ENCODE data around the gene ATG2A. TPM values are rescaled to one million over a fixed set of nuclear protein-coding genes. Genes with fewer than 3 reads are reported as not detected.

Gene ATG2A
- total RNA-seq, 5 donors from 2014 or later (not counting 1 experiment from before 2014, with no cell fraction given) = 50.9 to 165 (median 55.4) TPM

- CTCF ChIA-PET = interaction anchor here in 1 of 2 donors (0.5 to 1.3 kb wide), 5 partner anchors 9 to 90 kb away, joined by 3 to 5 read pairs (median 3); no protein-coding TSS in a partner anchor
- H3K36me3 ChIP-seq (ENCODE audit: control insufficient read depth in 2 of 2, extremely low read depth in 1 of 2, insufficient read depth in 1 of 2, low read length in 1 of 2) = peaks cover 14 to 21% of the 10 kb centered on the region in 2 donors
- Mint-ChIP-seq H3K9me3 (no peaks in the 10 kb centered on the region), H3K4me3 (peak overlapping the region; percentile 99), H3K27ac (peak overlapping the region; percentile 92 to 97), H3K27me3 (no peaks in the 10 kb centered on the region), H3K36me3 (peaks cover 33% of the 10 kb centered on the region), H3K4me1 (peaks cover 55 to 67% (median 63%) of the 10 kb centered on the region in 3 donors)
- POLR2A ChIA-PET = interaction anchor here (0.5 to 1.3 kb wide), 9 partner anchors 9 to 677 kb away, joined by 3 to 8 read pairs (median 4); partner anchors contain the start of gene SF1 (in 1 of the 2)
- H3K4me3 ChIP-seq (ENCODE audit: control insufficient read depth in 1 of 2, extremely low read depth in 1 of 2, low read length in 1 of 2) = peak overlapping the region; percentile 95 to 99
- peak overlapping the region; percentile 67 for H3K27ac ChIP-seq (ENCODE audit: low read length)
- DNase-seq = peak in 1 of 35 experiments; percentile 37
- H3K4me1 ChIP-seq (ENCODE audit: control insufficient read depth in 1 of 2, extremely low read depth in 1 of 2, insufficient read depth in 2 of 2, low read length in 2 of 2) = peaks cover 31 to 71% of the 10 kb centered on the region in 2 experiments
- peak; percentile 16 to 34 (median 28) for ATAC-seq (replicated peaks in 1 of 4)
- 0% methylated on average over 21 of the region's 21 CpGs for WGBS (ENCODE audit: insufficient coverage)
- H3K9me3 ChIP-seq = no peaks in the 10 kb centered on the region
- no peaks in the 10 kb centered on the region for H3K27me3 ChIP-seq (replicated peaks in 1 of 2; ENCODE audit: control insufficient read depth in 2 of 2, extremely low read depth in 1 of 2, insufficient read depth in 2 of 2, low read length in 1 of 2)
These were observed 38.9 kb downstream of the ATG2A start for GRCh38 chr11:64878223-64878493.

DNA sequence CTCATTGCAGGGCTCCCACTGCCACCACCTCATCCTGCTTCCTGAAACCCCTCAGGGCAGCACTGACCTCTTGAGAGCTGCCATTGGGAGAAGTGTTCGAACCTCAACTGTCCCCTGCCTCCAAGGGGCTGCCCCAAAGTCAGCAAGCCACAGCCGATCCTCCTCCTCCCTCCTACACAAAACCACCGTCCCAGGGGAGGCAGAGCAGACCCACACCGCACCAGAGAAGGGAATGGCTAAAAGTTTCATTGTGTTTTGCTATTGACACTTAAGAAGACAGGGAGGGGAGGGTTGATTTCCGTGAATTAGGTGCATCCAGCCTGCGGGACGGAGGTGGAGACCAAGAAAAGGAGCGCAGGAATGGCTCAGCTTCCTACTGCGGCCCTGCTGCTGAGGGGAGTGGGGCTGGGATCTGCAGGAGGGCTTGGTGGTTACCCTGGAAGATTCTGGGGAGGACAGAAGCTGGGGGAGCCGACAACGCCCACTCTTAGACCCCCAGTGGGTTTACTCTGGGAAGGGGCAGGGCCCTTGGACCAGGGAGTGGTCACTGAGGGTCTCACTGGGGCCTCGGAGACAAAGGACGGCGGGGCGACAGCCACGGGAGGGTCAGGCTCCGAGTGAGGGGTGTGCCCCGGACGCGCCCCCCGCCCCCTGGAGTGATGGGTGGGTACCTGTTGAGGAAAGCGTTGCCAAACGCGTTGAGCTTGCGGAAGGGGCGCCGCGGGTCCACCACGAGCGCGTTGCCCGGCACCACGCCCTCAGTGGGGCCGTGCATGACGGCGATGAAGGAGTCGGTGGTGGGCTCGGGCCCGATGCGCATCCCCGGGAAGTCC is 39.4 kb downstream of the ATG2A start:
- ChIA-PET POLR2A (interaction anchor here (0.5 to 1.3 kb wide), 9 partner anchors 9 to 99 kb away, joined by 3 to 8 read pairs (median 4); partner anchors contain the start of gene SF1 (in 2 of the 2)), CTCF (interaction anchor here in 1 of 2 donors (1.0 to 1.6 kb wide), 4 partner anchors 9 to 30 kb away, joined by 3 to 6 read pairs (median 3); no protein-coding TSS in a partner anchor)
- Histone ChIP-seq H3K27ac (ENCODE audit: low read length) (peak overlapping the region; percentile 67), H3K36me3 (ENCODE audit: control insufficient read depth in 2 of 2, extremely low read depth in 1 of 2, insufficient read depth in 1 of 2, low read length in 1 of 2) (peaks cover 14 to 26% of the 10 kb centered on the region in 2 donors), H3K4me1 (ENCODE audit: control insufficient read depth in 1 of 2, extremely low read depth in 1 of 2, insufficient read depth in 2 of 2, low read length in 2 of 2) (peaks cover 36 to 76% of the 10 kb centered on the region in 2 experiments), H3K27me3 (replicated peaks in 1 of 2; ENCODE audit: control insufficient read depth in 2 of 2, extremely low read depth in 1 of 2, insufficient read depth in 2 of 2, low read length in 1 of 2) (no peaks in the 10 kb centered on the region), H3K9me3 (no peaks in the 10 kb centered on the region), H3K4me3 (ENCODE audit: control insufficient read depth in 1 of 2, extremely low read depth in 1 of 2, low read length in 1 of 2) (peak overlapping the region; percentile 95 to 99)
- under 1% methylated on average over 31 of the region's 41 CpGs for WGBS (ENCODE audit: insufficient coverage)
- peak in 1 of 35 experiments; percentile 13 for DNase-seq
- peak in 3 of 4 experiments; percentile 1 to 5 (median 5) for ATAC-seq (replicated peaks in 1 of 4)
- H3K27ac Mint-ChIP-seq = peak overlapping the region; percentile 92 to 97
- H3K36me3 Mint-ChIP-seq = peaks cover 38% of the 10 kb centered on the region
- H3K9me3 Mint-ChIP-seq = no peaks in the 10 kb centered on the region
- no peaks in the 10 kb centered on the region for H3K27me3 Mint-ChIP-seq
- H3K4me3 Mint-ChIP-seq = peak overlapping the region; percentile 99
- H3K4me1 Mint-ChIP-seq = peaks cover 60 to 73% (median 67%) of the 10 kb centered on the region in 3 donors

DNA sequence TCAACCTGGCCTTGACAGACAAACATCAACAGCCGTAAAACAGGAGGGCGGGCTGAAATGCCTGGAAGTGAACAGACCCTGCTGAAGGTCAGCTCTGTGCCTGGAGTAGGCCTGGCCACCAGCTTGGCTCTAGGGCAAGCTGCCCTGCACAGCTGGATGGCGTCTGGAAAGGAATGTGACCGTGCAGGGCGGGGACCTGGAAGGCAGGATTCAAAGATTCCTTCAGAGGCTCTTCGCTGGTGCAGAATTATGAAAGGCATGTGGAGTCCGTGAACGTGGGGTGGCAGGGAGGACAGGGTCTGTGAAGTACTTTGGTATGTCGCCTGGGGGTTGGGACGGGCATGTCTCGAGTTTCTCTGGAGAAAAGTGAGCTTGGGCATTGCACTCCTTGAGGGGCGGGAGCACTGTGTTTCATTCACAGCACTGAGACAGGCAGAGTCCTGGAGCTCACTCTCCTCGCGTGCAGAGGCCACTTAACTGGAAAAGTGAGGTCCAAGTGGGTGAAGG is 40.1 kb downstream of the ATG2A start:
- Mint-ChIP-seq H3K4me1 (peaks cover 67 to 75% (median 74%) of the 10 kb centered on the region in 3 donors), H3K4me3 (peak overlapping the region; percentile 99), H3K27me3 (no peaks in the 10 kb centered on the region), H3K9me3 (no peaks in the 10 kb centered on the region), H3K27ac (peak overlapping the region; percentile 92 to 97), H3K36me3 (peaks cover 39% of the 10 kb centered on the region)
- Histone ChIP-seq H3K36me3 (ENCODE audit: control insufficient read depth in 2 of 2, extremely low read depth in 1 of 2, insufficient read depth in 1 of 2, low read length in 1 of 2) (peaks cover 14 to 34% of the 10 kb centered on the region in 2 donors), H3K27ac (ENCODE audit: low read length) (peak overlapping the region; percentile 67), H3K4me3 (ENCODE audit: control insufficient read depth in 1 of 2, extremely low read depth in 1 of 2, low read length in 1 of 2) (peak overlapping the region; percentile 95 to 99), H3K27me3 (replicated peaks in 1 of 2; ENCODE audit: control insufficient read depth in 2 of 2, extremely low read depth in 1 of 2, insufficient read depth in 2 of 2, low read length in 1 of 2) (no peaks in the 10 kb centered on the region), H3K9me3 (no peaks in the 10 kb centered on the region), H3K4me1 (ENCODE audit: control insufficient read depth in 1 of 2, extremely low read depth in 1 of 2, insufficient read depth in 2 of 2, low read length in 2 of 2) (peaks cover 38 to 83% of the 10 kb centered on the region in 2 experiments)
- DNase-seq = no peak
- 9% methylated on average over 14 of the region's 14 CpGs for WGBS (ENCODE audit: insufficient coverage)
- CTCF ChIA-PET = interaction anchor here in 1 of 2 donors (1.5 to 1.6 kb wide), 2 partner anchors 18 to 29 kb away, joined by 3 to 6 read pairs; no protein-coding TSS in a partner anchor
- POLR2A ChIA-PET = interaction anchor here (0.9 to 1.3 kb wide), 3 partner anchors 14 to 98 kb away, joined by 3 to 5 read pairs (median 4); partner anchors contain the start of gene SF1 (in 1 of the 2)
- no peak for ATAC-seq (replicated peaks in 1 of 4)

GRCh38 chr11:64876229-64876750 is 40.7 kb downstream of the ATG2A start:
- CTCF ChIA-PET = interaction anchor here in 1 of 2 donors (1.5 to 1.7 kb wide), 3 partner anchors 12 to 29 kb away, joined by 3 to 6 read pairs (median 6); no protein-coding TSS in a partner anchor
- Histone ChIP-seq H3K4me3 (ENCODE audit: control insufficient read depth in 1 of 2, extremely low read depth in 1 of 2, low read length in 1 of 2) (peak overlapping the region; percentile 95 to 99), H3K9me3 (no peaks in the 10 kb centered on the region), H3K36me3 (ENCODE audit: control insufficient read depth in 2 of 2, extremely low read depth in 1 of 2, insufficient read depth in 1 of 2, low read length in 1 of 2) (peaks cover 14 to 40% of the 10 kb centered on the region in 2 donors), H3K27me3 (replicated peaks in 1 of 2; ENCODE audit: control insufficient read depth in 2 of 2, extremely low read depth in 1 of 2, insufficient read depth in 2 of 2, low read length in 1 of 2) (no peaks in the 10 kb centered on the region), H3K4me1 (ENCODE audit: control insufficient read depth in 1 of 2, extremely low read depth in 1 of 2, insufficient read depth in 2 of 2, low read length in 2 of 2) (peaks cover 44 to 85% of the 10 kb centered on the region in 2 experiments), H3K27ac (ENCODE audit: low read length) (peak overlapping the region; percentile 17)
- Mint-ChIP-seq H3K4me1 (peaks cover 70 to 80% (median 77%) of the 10 kb centered on the region in 3 donors), H3K27me3 (no peaks in the 10 kb centered on the region), H3K36me3 (peaks cover 43% of the 10 kb centered on the region), H3K27ac (peak overlapping the region; percentile 92 to 97), H3K9me3 (no peaks in the 10 kb centered on the region), H3K4me3 (peak overlapping the region; percentile 99)
- POLR2A ChIA-PET = no interaction called here
- DNase-seq (peak in 2 of 35 experiments; percentile 14 to 27), ATAC-seq (replicated peaks in 1 of 4) (no peak)
- WGBS (ENCODE audit: insufficient coverage) = 0% methylated on average over 4 of the region's 11 CpGs

- Mint-ChIP-seq H3K9me3 (no peaks in the 10 kb centered on the region), H3K36me3 (peaks cover 44% of the 10 kb centered on the region)
- no peak overlapping the region for H3K27ac ChIP-seq (ENCODE audit: low read length)
These were observed 41.4 kb downstream of the ATG2A start for GRCh38 chr11:64875369-64876228.

More at GRCh38 chr11:64875369-64876228, 41.4 kb downstream of the ATG2A start:
- DNase-seq (no peak), ATAC-seq (replicated peaks in 1 of 4) (no peak)
- 35% methylated on average over 13 of the region's 17 CpGs for WGBS (ENCODE audit: insufficient coverage)
- peak overlapping the region; percentile 95 to 99 for H3K4me3 ChIP-seq (ENCODE audit: control insufficient read depth in 1 of 2, extremely low read depth in 1 of 2, low read length in 1 of 2)
- Mint-ChIP-seq H3K27me3 (no peaks in the 10 kb centered on the region), H3K27ac (peak overlapping the region; percentile 92 to 97), H3K4me1 (peaks cover 71 to 79% (median 76%) of the 10 kb centered on the region in 3 donors), H3K4me3 (peak overlapping the region; percentile 99)
- peaks cover 48 to 85% of the 10 kb centered on the region in 2 experiments for H3K4me1 ChIP-seq (ENCODE audit: control insufficient read depth in 1 of 2, extremely low read depth in 1 of 2, insufficient read depth in 2 of 2, low read length in 2 of 2)
- peaks cover 14 to 46% of the 10 kb centered on the region in 2 donors for H3K36me3 ChIP-seq (ENCODE audit: control insufficient read depth in 2 of 2, extremely low read depth in 1 of 2, insufficient read depth in 1 of 2, low read length in 1 of 2)
- no peaks in the 10 kb centered on the region for H3K27me3 ChIP-seq (replicated peaks in 1 of 2; ENCODE audit: control insufficient read depth in 2 of 2, extremely low read depth in 1 of 2, insufficient read depth in 2 of 2, low read length in 1 of 2)
- H3K9me3 ChIP-seq = no peaks in the 10 kb centered on the region
- CTCF ChIA-PET = interaction anchor here (0.7 to 2.1 kb wide), 9 partner anchors 12 to 97 kb away, joined by 3 to 8 read pairs (median 4); partner anchors contain the start of gene SF1 (in 1 of the 2)
- POLR2A ChIA-PET = interaction anchor here (0.6 to 1.8 kb wide), 7 partner anchors 10 to 764 kb away, joined by 3 to 24 read pairs (median 4); no protein-coding TSS in a partner anchor

Measured in T-cell (primary cell).